ENCODE data around the gene CHIA.

DNA sequence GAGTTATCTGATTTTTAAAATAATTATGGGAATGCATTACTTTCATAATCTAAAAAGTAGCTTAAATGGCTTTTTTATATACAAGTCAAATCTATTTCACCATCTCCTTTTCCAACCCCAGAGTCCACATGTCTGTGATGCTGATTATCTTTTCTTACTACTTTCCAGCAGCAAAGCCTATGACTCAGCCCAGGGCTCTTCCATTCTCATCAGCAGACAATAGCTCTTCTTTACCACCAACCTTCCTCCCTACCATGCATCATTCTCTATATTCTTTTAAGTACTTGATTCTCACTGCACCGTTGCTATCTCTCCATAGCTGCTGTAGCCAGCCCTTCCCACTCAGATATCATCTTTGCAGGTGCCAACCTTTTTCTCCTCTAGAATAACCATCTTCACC lies 75.6 kb downstream of the CHIA start:
- TF ChIP-seq, protein P1, sequence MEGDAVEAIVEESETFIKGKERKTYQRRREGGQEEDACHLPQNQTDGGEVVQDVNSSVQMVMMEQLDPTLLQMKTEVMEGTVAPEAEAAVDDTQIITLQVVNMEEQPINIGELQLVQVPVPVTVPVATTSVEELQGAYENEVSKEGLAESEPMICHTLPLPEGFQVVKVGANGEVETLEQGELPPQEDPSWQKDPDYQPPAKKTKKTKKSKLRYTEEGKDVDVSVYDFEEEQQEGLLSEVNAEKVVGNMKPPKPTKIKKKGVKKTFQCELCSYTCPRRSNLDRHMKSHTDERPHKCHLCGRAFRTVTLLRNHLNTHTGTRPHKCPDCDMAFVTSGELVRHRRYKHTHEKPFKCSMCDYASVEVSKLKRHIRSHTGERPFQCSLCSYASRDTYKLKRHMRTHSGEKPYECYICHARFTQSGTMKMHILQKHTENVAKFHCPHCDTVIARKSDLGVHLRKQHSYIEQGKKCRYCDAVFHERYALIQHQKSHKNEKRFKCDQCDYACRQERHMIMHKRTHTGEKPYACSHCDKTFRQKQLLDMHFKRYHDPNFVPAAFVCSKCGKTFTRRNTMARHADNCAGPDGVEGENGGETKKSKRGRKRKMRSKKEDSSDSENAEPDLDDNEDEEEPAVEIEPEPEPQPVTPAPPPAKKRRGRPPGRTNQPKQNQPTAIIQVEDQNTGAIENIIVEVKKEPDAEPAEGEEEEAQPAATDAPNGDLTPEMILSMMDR (IDR thresholded peaks at IDR 0.05 in 2 of 3, conservative IDR thresholded peaks at IDR 0.05 in 1 of 3; ENCODE audit: borderline replicate concordance in 1 of 3, insufficient read depth in 1 of 3, low read depth in 2 of 3, low read length in 2 of 3): no peak
- TF ChIP-seq ELF1 (IDR thresholded peaks at IDR 0.05; ENCODE audit: borderline replicate concordance, low read depth) (no peak), POLR2AphosphoS5 (IDR thresholded peaks at IDR 0.05; ENCODE audit: low read depth, low read length) (no peak), EZH2 (IDR thresholded peaks at IDR 0.05) (no peak), YY1 (IDR thresholded peaks at IDR 0.05; ENCODE audit: extremely low read depth, insufficient replicate concordance, low read depth, low read length) (no peak), RAD21 (IDR thresholded peaks at IDR 0.05; ENCODE audit: low read depth) (no peak), POLR2A (IDR thresholded peaks at IDR 0.05; ENCODE audit: borderline replicate concordance, extremely low read depth, insufficient read depth, insufficient read length) (no peak)

Data from HCT116 (cell line).